IMR-90 (cell line): Measurements from ENCODE around the gene PAX3.

Experiments used
- CHD1 ChIP-seq: IDR thresholded peaks from 2 replicates; pipeline ENCODE4 v1.6.1; 2012; ENCODE audit warnings: low read depth, low read length, improper control_type of control experiment
- CTCF ChIP-seq: conservative IDR thresholded peaks from 2 replicates; pipeline ENCODE4 v1.5.1; 2012; ENCODE audit warnings: mild to moderate bottlenecking, low read depth, low read length, improper control_type of control experiment
- NFE2L2 ChIP-seq: fragments of 150-350 bp; IDR thresholded peaks from 2 replicates; pipeline ENCODE4 v1.6.1; 2016; ENCODE audit warnings: low read depth, mild to moderate bottlenecking, low read length
- POLR2A ChIP-seq: IDR thresholded peaks from 2 replicates; pipeline ENCODE4 v1.6.1; 2012; ENCODE audit warnings: mild to moderate bottlenecking, low read depth, low read length
- RAD21 ChIP-seq: IDR thresholded peaks from 2 replicates; pipeline ENCODE4 v1.6.1; 2012; ENCODE audit warnings: low read length, improper control_type of control experiment
- RCOR1 ChIP-seq: IDR thresholded peaks from 2 replicates; pipeline ENCODE4 v1.6.1; 2012; ENCODE audit warnings: mild to moderate bottlenecking, low read length, improper control_type of control experiment; ENCODE audit not compliant: insufficient replicate concordance
- SMC3 ChIP-seq: fragments of 150-350 bp; IDR thresholded peaks from 2 replicates; pipeline ENCODE4 v1.6.1; 2016; ENCODE audit warnings: low read depth, mild to moderate bottlenecking, antibody characterized with exemption, low read length, moderate library complexity
- USF2 ChIP-seq: fragments of 150-350 bp; IDR thresholded peaks from 2 replicates; pipeline ENCODE4 v1.6.1; 2017; ENCODE audit warnings: mild to moderate bottlenecking, antibody characterized with exemption, low read length, low read depth

- TF ChIP-seq CTCF (no peak), SMC3 (no peak), POLR2A (no peak), USF2 (no peak), RCOR1 (no peak), RAD21 (no peak), CHD1 (no peak), NFE2L2 (no peak)
Observed at GRCh38 chr2:222280795-222281194, 18.0 kb downstream of the PAX3 start.
